SK-N-MC (cell line): ENCODE measurements around the gene KCNF1.
A peak's percentile ranks its signal among the peaks of the same experiment; 100 is the strongest.

Source experiments
- DNase-seq: peaks from one replicate; pipeline ENCODE4 v3.0.0-alpha.2; 2011; ENCODE audit warnings: low read depth, low spot score
- H3K27ac ChIP-seq: fragments of 200-600 bp; sonication (generic); 2 replicates; pipeline ENCODE4 v1.5.1; 2016; ENCODE audit warnings: mixed run types
- H3K36me3 ChIP-seq: fragments of 200-600 bp; sonication (generic); 2 replicates; pipeline ENCODE4 v1.6.1; 2017; ENCODE audit warnings: antibody characterized with exemption, low read length, mixed read lengths; ENCODE audit not compliant: insufficient read depth
- H3K4me3 ChIP-seq: fragments of 200-600 bp; sonication (generic); 2 replicates; pipeline ENCODE4 v1.5.1; 2016
- H3K9ac ChIP-seq: fragments of 200-600 bp; sonication (generic); 2 replicates; pipeline ENCODE4 v1.8.0; 2017; ENCODE audit warnings: mixed run types, mixed read lengths; ENCODE audit not compliant: insufficient read length
- H3K9me3 ChIP-seq: fragments of 200-600 bp; sonication (generic); 2 replicates; pipeline ENCODE4 v1.6.1; 2017; ENCODE audit warnings: low read depth, mild to moderate bottlenecking, antibody characterized with exemption, low read length, moderate library complexity, mixed read lengths
- EZH2 ChIP-seq: fragments of 200-600 bp; sonication (generic); IDR thresholded peaks from one replicate; pipeline ENCODE4 v1.6.1; 2017; ENCODE audit warnings: antibody characterized with exemption
- FOXP2 ChIP-seq: optimal IDR thresholded peaks from 2 replicates; pipeline ENCODE3; 2011; ENCODE audit warnings: mild to moderate bottlenecking, moderate library complexity; ENCODE audit not compliant: insufficient read depth; ENCODE audit errors: extremely low read length, control extremely low read depth
- POLR2AphosphoS5 ChIP-seq: IDR thresholded peaks from 2 replicates; pipeline ENCODE4 v1.6.1; 2012; ENCODE audit warnings: mild to moderate bottlenecking, low read depth, low read length, borderline replicate concordance

KCNF1 gene, protein sequence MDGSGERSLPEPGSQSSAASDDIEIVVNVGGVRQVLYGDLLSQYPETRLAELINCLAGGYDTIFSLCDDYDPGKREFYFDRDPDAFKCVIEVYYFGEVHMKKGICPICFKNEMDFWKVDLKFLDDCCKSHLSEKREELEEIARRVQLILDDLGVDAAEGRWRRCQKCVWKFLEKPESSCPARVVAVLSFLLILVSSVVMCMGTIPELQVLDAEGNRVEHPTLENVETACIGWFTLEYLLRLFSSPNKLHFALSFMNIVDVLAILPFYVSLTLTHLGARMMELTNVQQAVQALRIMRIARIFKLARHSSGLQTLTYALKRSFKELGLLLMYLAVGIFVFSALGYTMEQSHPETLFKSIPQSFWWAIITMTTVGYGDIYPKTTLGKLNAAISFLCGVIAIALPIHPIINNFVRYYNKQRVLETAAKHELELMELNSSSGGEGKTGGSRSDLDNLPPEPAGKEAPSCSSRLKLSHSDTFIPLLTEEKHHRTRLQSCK

DNA sequence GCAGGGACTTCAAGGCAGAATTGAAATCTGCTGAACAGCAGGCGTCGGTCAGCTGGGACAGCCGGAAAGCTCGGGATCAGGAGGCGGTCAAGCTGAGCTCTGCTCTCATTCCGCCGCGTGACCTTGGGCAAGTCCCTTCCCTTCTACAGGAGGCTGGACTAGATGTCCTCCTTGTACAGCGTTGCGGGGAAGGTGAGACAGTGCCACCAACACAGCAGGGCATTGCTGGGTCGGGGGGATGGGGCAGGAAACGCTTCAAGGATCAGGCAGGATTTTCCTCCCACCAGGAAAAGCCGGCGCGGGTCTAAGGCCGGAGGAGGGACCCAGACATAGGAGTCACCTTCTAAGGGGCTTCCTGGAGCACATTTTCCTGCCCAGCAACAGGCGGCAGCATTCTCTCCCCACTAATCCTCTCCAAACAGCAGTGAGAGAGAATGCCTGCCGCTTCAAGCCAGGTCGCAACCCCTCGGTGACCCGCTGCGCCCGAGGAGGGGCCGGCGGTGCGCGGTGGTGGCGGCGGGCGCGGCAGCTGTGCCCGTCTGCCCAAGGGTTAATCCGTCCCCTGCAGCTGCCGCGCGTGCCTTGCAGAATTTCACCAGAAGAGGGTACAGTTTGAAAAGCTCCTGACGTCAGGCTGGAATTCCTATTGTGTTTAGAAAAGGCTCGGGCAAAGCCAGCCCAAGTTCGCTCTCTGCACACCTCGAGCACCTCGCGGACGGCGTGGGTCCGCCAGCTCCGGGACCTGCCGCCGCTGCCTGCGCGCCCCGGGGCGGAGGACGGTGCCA lies at the start of gene KCNF1:
Gene KCNF1 (plus strand): TSS at position 644 of the 785 bp plus-strand sequence. CDS start 493 bp downstream, outside the sequence.
- no peak for DNase-seq
- Histone ChIP-seq H3K36me3 (no peaks in the 10 kb centered on the region), H3K27ac (no peak within 1 kb of the TSS), H3K4me3 (peak within 1 kb of the TSS; percentile 75), H3K9me3 (no peaks in the 10 kb centered on the region), H3K9ac (peak within 1 kb of the TSS; percentile 51)
- TF ChIP-seq FOXP2, result no peak
- no peak for TF ChIP-seq EZH2
- no peak for TF ChIP-seq POLR2AphosphoS5

DNA sequence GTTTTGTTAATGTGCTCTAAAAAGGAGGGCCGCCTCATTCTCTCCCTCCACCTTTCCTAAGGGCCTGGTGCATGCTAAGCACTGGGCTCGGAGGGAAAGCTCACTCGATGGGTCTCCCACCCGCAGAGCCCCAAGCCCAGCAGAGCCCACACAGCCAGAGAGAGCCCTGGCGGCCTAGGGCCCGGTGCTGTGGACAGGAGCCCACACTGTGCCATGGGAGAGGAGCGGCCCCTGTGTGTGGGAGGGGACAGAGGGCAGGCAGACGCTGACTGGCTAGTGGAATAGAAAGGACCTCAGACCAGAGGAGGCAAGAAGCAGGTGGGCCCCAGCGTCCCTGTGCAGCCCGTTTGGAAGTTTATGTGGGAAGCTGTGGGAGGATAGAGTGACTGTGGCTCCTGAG lies 49.4 kb upstream of the KCNF1 start:
- no peaks in the 10 kb centered on the region for H3K36me3 ChIP-seq
- no peak overlapping the region for H3K9ac ChIP-seq
- no peak overlapping the region for H3K27ac ChIP-seq
- no peak for TF ChIP-seq POLR2AphosphoS5
- no peak for TF ChIP-seq EZH2
- no peak for TF ChIP-seq FOXP2
- no peak for DNase-seq
- no peak overlapping the region for H3K4me3 ChIP-seq
- no peaks in the 10 kb centered on the region for H3K9me3 ChIP-seq

DNA sequence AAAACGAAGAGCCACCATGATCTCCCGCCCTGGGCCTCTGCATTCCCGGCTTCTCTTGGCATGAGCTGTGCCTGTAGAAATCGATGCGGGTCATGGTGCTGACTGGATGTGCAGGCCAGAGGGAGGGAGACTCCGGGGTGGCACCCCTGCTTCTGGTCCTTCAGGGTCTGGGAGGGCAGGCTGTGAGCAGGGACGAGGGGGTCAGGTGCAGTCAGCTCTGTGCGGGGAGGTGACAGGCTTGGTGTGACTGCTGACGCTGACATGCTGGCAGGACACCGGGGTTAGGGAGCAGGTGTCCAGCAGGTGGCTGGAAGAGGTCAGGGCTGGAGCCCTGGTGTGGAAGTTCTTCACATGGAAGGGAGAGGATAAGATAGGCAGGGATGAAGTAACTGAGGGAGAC lies 48.7 kb upstream of the KCNF1 start:
- TF ChIP-seq EZH2 (no peak), POLR2AphosphoS5 (no peak), FOXP2 (no peak)
- Histone ChIP-seq H3K9ac (no peak overlapping the region), H3K9me3 (no peaks in the 10 kb centered on the region)

DNA sequence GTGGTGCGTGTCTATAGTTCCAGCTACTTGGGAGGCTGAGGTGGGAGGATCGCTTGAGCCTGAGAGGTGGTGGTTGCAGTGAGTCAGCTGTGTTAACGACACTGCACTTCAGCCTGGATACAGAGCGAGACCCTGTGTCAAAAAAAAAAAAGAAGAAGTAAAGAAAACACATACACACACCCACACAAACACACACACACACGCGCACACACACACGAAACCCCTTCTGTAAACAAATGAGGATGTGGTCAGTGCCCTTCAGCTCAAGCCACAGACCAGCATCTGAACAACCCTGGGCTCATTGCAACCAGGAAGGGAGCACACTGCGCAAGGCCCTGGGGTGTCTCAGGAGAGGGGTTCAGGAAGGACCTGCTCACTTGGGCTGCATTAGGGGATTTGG lies 47.9 kb upstream of the KCNF1 start:
- no peaks in the 10 kb centered on the region for H3K36me3 ChIP-seq
- no peaks in the 10 kb centered on the region for H3K9me3 ChIP-seq
- H3K9ac ChIP-seq, result no peak overlapping the region
- no peak for DNase-seq
- H3K27ac ChIP-seq, result no peak overlapping the region
- no peak for TF ChIP-seq POLR2AphosphoS5
- TF ChIP-seq EZH2, result no peak
- no peak for TF ChIP-seq FOXP2
- H3K4me3 ChIP-seq, result no peak overlapping the region

More for the DNA sequence above, 48.7 kb upstream of the KCNF1 start:
- no peak overlapping the region for H3K27ac ChIP-seq
- H3K4me3 ChIP-seq, result no peak overlapping the region
- no peaks in the 10 kb centered on the region for H3K36me3 ChIP-seq
- no peak for DNase-seq

DNA sequence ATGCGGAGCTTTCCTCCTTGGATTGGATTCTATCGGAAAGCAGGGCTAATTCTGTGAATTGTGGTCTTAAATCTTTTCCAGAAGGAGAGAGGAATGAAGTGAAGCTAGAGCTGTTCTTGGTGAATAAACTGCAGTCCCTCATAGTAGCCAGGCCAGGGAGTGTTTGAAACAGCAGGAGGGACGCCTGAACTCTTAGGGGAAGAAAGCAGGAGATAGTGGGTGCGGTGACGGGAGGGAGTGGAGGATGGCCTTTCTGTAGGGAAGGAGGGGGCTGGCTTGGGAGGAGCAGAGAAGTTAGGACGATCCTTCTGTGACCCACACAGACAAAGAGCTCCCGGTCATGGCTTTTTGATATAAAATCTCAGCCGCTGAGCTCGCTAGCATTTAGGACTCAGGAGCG lies 47.5 kb upstream of the KCNF1 start:
- no peak overlapping the region for H3K9ac ChIP-seq
- H3K36me3 ChIP-seq, result no peaks in the 10 kb centered on the region
- no peaks in the 10 kb centered on the region for H3K9me3 ChIP-seq
- no peak for DNase-seq
- H3K27ac ChIP-seq, result no peak overlapping the region
- no peak overlapping the region for H3K4me3 ChIP-seq
- no peak for TF ChIP-seq POLR2AphosphoS5
- TF ChIP-seq EZH2, result no peak
- no peak for TF ChIP-seq FOXP2

DNA sequence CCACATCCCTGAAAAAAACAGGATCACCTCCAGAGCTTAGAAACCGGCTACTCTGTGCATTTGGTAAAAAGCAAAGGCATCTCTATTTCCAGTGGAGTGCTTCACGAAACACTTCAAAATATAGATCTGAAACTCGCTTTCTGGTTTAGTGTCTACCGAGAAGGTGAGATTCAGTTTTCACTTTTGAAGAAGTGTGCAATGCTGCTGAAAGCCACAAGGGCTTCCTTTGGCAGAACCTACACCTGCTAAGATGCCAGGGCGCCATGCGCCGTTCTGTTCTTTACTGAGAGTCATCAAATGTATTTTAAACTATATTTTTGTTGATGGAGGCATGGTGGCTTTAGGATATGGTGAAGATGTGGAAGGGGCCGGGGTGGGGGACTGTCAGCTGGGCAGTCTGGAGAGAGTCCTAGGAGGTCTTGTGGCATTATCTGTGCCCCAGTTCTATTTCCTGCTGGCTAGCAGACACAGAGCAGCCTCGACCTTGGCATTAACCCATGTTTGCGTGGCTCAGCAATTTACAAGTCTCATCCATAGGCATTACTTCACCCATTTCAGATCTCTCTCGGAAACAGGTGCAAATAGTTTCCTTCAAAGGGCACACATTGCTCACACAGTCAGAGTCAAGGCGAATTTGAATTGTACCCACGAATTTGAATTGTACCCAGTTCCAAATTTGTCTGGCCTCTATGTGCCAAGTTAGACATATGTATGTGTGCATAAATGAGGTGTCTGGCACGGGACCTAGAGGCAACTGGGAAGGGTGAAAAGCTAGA lies 46.7 kb upstream of the KCNF1 start:
- Histone ChIP-seq H3K9ac (no peak overlapping the region), H3K9me3 (no peaks in the 10 kb centered on the region), H3K27ac (no peak overlapping the region), H3K4me3 (no peak overlapping the region), H3K36me3 (no peaks in the 10 kb centered on the region)
- TF ChIP-seq POLR2AphosphoS5 (no peak), EZH2 (no peak), FOXP2 (no peak)
- no peak for DNase-seq

DNA sequence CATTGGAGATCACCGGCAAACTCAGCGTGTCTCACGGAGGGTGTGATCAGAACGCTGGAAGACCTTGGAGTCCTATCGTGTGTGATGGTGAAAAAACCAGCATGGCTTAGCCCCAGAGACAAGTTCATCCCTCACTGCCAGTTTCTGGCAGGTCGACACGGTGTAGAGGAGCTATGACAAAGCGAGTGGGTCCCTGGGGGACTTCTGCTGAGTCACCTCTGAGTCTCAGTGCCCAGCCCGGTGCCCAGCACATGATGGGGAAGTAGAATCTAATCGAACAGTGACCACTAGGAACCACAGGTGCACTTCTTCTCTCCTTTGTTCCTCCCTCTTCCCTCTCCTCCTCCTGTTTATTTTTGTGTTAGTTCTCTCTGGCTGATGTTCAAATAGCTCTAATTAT lies 45.9 kb upstream of the KCNF1 start:
- no peak for DNase-seq
- Histone ChIP-seq H3K9me3 (no peaks in the 10 kb centered on the region), H3K36me3 (no peaks in the 10 kb centered on the region), H3K9ac (no peak overlapping the region), H3K27ac (no peak overlapping the region), H3K4me3 (no peak overlapping the region)
- TF ChIP-seq EZH2 (no peak), POLR2AphosphoS5 (no peak), FOXP2 (no peak)
